PC-3 (cell line): Measurements from ENCODE around the gene CCR9.

Source experiments
- EZH2 ChIP-seq: fragments of 300-600 bp; sonication (generic); IDR thresholded peaks from one replicate; pipeline ENCODE4 v1.6.1; 2017; ENCODE audit warnings: antibody characterized with exemption, mild to moderate bottlenecking, low read length; ENCODE audit not compliant: unreplicated experiment
- EZH2phosphoT487 ChIP-seq: fragments of 300-600 bp; sonication (generic); IDR thresholded peaks from 2 replicates; pipeline ENCODE4 v1.6.1; 2018; ENCODE audit warnings: mild to moderate bottlenecking, antibody characterized with exemption, low read length, borderline replicate concordance
- TF ChIP-seq, protein P1 (sequence below): fragments of 300-600 bp; sonication (generic); conservative IDR thresholded peaks from 2 replicates; pipeline ENCODE4 v1.5.1; 2017; ENCODE audit warnings: antibody characterized with exemption, low read depth, mild to moderate bottlenecking, low read length

DNA sequence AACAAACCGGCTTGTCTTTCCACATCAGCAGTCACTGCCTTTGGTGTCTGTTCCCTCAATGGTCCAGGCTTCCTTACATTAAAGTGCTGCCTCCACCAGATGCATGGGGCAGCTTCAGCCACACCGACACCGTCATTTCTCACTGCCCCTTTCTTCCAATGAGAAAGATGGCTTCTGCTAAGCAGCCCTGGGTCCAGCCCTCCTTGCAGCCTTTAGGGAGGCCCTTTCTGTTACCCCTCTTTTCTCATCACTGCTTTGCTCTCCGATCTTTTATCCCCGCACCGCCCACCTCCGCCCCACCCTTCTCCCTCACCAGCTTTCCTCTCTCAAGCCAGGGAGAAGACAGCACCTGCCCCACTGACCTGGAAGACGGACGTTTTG lies 28.7 kb downstream of the CCR9 start:
- TF ChIP-seq, protein P1, sequence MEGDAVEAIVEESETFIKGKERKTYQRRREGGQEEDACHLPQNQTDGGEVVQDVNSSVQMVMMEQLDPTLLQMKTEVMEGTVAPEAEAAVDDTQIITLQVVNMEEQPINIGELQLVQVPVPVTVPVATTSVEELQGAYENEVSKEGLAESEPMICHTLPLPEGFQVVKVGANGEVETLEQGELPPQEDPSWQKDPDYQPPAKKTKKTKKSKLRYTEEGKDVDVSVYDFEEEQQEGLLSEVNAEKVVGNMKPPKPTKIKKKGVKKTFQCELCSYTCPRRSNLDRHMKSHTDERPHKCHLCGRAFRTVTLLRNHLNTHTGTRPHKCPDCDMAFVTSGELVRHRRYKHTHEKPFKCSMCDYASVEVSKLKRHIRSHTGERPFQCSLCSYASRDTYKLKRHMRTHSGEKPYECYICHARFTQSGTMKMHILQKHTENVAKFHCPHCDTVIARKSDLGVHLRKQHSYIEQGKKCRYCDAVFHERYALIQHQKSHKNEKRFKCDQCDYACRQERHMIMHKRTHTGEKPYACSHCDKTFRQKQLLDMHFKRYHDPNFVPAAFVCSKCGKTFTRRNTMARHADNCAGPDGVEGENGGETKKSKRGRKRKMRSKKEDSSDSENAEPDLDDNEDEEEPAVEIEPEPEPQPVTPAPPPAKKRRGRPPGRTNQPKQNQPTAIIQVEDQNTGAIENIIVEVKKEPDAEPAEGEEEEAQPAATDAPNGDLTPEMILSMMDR: no peak
- TF ChIP-seq EZH2 (no peak), EZH2phosphoT487 (no peak)
